Purkinje cell (primary cell): ENCODE measurements around the gene TSPYL6. TPM values are rescaled to one million over a fixed set of nuclear protein-coding genes. Genes with fewer than 3 reads are reported as not detected.

Source experiments
- polyA plus RNA-seq: library from polyadenylated mRNA; unstranded; fragments of >200 nt; fragmentation: Nextera tagmentation; gene quantifications from 2 replicates; pipeline ENCODE4 v1.2.1, GENCODE V29; 2014

TSPYL6 gene
- not detected in 2 replicates for polyA plus RNA-seq

DNA sequence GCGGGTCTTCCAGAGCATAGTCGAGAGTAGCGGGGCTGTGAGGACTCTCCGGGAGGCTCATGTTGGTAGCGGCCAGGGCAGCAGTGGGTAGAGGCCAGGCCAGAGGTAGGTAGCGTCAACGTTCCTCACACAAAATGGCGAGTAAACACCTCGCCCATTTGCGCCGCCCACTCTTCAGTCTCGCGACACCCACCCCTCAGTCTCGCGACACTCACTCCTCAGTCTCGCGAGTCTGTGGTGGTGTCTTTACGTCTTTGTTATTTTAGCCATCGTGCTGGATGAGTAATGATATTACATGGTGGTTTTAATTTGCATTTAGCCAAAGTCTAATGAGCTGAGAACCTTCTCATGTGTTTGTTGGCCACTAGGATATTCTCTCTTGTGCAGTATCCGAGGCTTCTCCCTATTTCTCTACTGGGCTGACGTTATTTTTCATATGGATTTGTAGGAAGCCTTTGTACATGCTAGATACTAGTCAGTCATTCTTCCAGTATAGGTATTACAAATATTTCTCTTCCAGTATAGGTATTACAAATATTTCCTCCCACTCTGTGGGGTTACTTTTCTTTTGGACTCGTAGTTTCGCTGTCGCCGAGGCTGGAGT is at the start of gene TSPYL6:
TSS of gene TSPYL6 (minus strand) at position 139 of the 604 bp plus-strand sequence. CDS start at position 61, 78 bp downstream.

Other genes with a start within 250 kb of the TSPYL6 start
- 749 and 754 TPM in 2 replicates for gene ACYP2, start 140.6 kb downstream of the TSPYL6 start, polyA plus RNA-seq
- gene SPTBN1, start 200.1 kb upstream of the TSPYL6 start, polyA plus RNA-seq: 90.4 and 158 TPM in 2 replicates